Endothelial cell of umbilical vein (primary cell): Measurements from ENCODE around the gene APH1A.

Experiments
- EZH2 ChIP-seq: IDR thresholded peaks from 2 replicates; pipeline ENCODE4 v1.6.1; 2012; ENCODE audit warnings: borderline replicate concordance, low read depth, mild to moderate bottlenecking, moderate library complexity, low read length, inconsistent platforms; ENCODE audit not compliant: severe bottlenecking
- FOS ChIP-seq: IDR thresholded peaks from 2 replicates; pipeline ENCODE4 v1.6.1; 2011; ENCODE audit warnings: mild to moderate bottlenecking, low read length, moderate library complexity, borderline replicate concordance; ENCODE audit not compliant: insufficient read depth
- JUN ChIP-seq: IDR thresholded peaks from 2 replicates; pipeline ENCODE4 v1.6.1; 2011; ENCODE audit warnings: borderline replicate concordance, low read depth; ENCODE audit not compliant: insufficient read length, insufficient read depth
- MYC ChIP-seq: IDR thresholded peaks from one replicate; pipeline ENCODE4 v1.6.1; 2011; ENCODE audit warnings: mild to moderate bottlenecking, low read depth, low read length
- POLR2A ChIP-seq: IDR thresholded peaks from 2 replicates; pipeline ENCODE4 v1.6.1; 2012; ENCODE audit warnings: low read depth, mild to moderate bottlenecking, control low read depth, low read length
- POLR2AphosphoS5 ChIP-seq: IDR thresholded peaks from 2 replicates; pipeline ENCODE4 v1.6.1; 2012; ENCODE audit warnings: low read depth, mild to moderate bottlenecking, control low read depth, low read length, moderate library complexity; ENCODE audit not compliant: insufficient read depth
- TF ChIP-seq, protein P1 (sequence below), 2 donors: IDR thresholded peaks; 1 replicate in 1 of 2; 2 replicates in 1 of 2; pipeline ENCODE4 v1.5.1; 2011; ENCODE audit warnings: low read length in 2 of 2, mild to moderate bottlenecking in 2 of 2, moderate library complexity in 2 of 2, control low read depth in 1 of 2, inconsistent platforms in 1 of 2, low read depth in 1 of 2; ENCODE audit not compliant: insufficient read depth in 1 of 2; ENCODE audit errors: extremely low read depth in 1 of 2

DNA sequence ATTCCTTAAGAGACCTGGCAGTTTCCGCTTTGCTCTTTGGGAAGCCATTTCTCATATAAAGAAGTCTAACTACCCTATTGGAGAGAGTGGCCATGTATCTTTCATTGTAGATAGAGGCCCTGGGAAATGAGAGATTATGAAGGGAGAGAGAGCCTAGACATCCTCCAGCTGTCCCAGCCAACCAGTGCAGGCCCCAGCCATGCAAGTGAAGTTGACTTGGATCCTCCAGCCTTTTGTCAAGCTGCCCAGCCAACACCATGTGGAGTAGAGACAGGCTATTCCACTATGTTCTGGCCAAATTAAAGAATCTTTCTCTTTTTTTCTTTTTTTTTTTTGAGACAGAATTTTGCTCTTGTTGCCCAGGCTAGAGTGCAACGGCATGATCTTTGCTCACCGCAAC is 25.8 kb downstream of the APH1A start:
- TF ChIP-seq, protein P1, sequence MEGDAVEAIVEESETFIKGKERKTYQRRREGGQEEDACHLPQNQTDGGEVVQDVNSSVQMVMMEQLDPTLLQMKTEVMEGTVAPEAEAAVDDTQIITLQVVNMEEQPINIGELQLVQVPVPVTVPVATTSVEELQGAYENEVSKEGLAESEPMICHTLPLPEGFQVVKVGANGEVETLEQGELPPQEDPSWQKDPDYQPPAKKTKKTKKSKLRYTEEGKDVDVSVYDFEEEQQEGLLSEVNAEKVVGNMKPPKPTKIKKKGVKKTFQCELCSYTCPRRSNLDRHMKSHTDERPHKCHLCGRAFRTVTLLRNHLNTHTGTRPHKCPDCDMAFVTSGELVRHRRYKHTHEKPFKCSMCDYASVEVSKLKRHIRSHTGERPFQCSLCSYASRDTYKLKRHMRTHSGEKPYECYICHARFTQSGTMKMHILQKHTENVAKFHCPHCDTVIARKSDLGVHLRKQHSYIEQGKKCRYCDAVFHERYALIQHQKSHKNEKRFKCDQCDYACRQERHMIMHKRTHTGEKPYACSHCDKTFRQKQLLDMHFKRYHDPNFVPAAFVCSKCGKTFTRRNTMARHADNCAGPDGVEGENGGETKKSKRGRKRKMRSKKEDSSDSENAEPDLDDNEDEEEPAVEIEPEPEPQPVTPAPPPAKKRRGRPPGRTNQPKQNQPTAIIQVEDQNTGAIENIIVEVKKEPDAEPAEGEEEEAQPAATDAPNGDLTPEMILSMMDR (IDR thresholded peaks at IDR 0.05; ENCODE audit: extremely low read depth in 1 of 2, insufficient read depth in 1 of 2, low read depth in 1 of 2, low read length in 2 of 2), result no peak
- no peak for TF ChIP-seq EZH2
- TF ChIP-seq POLR2AphosphoS5, result no peak
- no peak for TF ChIP-seq POLR2A
- TF ChIP-seq FOS, result no peak
- TF ChIP-seq JUN, result no peak
- TF ChIP-seq MYC, result no peak
